Stimulated activated CD4-positive, alpha-beta T cell treated with anti-CD3 and anti-CD28 coated beads, Interleukin-12 subunit alpha, Interleukin-12 subunit beta, amount 100 ng/mL, for 4 hours (primary cell): ENCODE results near the gene YAP1.

Source experiments
- DNase-seq: peaks from one replicate; pipeline ENCODE4 v3.0.0-alpha.2; 2020

YAP1 gene

DNA sequence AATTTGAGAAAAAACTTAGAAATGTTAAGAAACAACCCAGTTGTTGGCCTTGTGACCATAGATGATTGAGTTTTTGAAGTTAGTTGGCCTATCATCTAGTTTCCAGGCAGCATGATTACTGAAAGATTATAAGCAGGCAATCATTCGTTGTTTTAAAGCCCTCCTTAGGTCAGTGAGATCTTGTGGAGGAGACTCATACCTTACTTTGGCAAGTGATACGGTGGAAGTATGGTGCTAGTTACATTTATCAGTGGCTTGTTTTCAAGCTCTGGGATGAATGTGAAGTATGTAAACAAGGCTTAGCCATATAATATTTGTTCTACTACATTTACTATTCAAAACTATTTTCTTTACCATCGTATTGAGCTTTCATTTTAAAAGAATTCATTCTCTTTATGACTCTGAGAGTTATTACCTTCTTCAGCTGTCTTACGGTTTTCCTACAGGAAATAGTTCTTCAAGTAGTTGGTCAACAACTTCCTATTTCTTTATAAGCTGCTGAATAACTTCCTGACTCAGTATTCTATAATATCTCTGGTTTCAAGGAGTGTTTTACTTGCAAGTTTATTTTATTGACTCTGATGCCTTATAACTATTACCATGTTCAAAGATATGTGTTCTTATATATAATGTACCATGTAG lies 7.3 kb downstream of the YAP1 start:
- no peak for DNase-seq

GRCh38 chr11:102118937-102119336 lies 8.7 kb downstream of the YAP1 start:
- no peak for DNase-seq

- no peak for DNase-seq
Measured at GRCh38 chr11:102119997-102120396, 9.8 kb downstream of the YAP1 start.

DNA sequence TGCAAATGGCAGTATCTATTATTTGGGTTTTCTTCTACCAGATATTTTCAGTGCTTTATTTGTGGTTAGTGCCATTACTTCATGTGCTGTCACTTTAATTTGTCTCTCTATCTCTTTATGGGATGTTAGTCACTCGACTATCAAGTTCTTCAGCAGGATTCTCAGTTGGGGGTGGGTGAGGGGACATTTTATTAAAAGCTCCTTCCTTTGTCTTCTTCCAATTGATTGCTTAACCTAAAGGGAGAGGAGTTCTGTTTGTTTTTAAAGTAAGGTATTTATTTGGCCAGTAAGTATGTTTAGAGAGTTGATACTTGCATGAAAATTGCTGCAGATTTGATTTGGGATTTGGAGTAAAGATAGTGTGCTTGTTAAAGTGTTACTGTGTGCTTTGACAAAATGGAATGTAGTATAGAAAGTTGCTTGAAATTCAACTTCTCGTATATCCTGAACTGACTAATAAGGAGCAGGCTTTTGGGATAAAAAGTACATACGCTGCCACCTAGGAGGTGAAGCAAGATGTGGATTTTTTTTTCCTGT lies 10.3 kb downstream of the YAP1 start:
- DNase-seq, result no peak

- no peak for DNase-seq
Measured at GRCh38 chr11:102121329-102121728, 11.1 kb downstream of the YAP1 start.

DNA sequence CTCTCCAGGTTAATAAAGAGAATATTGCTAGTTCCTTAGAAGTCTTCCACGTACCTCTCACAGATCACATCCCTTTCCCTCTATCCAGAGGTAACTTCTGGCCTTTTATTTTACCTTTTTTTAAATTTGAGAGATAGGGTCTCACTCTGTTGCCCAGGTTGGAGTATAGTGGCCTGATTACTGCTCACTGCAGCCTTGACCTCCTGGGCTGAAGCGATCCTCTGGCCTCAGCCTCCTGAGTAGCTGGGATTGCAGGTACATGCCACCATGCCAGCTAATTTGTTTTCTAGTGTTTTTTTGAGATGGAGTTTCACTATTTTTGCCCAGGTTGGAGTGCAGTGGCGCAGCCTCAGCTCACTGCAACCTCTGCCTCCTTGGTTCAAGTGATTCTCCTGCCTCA lies 24.4 kb downstream of the YAP1 start:
- DNase-seq, result no peak

- DNase-seq, result no peak
Measured at GRCh38 chr11:102135256-102135655, 25.0 kb downstream of the YAP1 start.

DNA sequence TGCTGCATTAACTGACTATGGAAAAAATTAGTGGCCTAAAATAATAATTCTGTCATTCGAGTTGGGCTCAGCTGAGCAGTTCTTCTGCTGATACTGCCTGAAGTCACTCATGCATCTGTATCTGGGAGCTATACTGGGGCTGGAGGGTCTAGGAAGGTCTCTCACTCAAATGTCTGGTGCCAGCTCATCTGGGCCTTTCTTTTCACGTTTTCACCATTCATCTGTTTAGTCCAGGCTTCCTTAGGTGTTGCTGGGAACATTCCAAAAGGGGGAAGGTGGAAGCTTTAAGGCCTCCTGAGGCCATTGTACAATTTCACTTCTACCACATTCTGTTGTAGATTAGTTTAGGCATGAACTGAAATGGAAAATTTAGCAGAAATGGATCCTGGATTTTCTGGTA lies 28.0 kb downstream of the YAP1 start:
- no peak for DNase-seq

GRCh38 chr11:102138670-102139069 lies 28.4 kb downstream of the YAP1 start:
- no peak for DNase-seq

DNA sequence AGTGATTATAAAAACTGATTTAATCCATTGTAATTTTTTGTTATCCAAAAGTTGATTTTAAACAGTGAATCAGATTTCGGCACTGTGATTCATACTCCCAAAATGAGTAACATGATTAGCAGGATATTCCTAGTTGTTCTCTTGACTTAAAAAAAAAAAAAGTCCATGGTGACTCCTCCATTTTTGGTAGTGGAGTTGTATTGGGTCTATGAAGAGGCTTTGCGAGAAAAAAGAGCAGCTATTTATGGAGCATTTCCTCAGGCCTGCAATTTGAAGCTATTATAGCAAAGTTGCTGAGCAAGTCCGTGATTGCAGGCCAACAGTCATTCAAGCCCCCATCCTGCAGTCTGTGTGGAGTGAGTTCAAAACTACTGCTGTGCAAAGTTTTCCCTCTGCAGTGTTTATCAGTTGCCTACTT lies 28.8 kb downstream of the YAP1 start:
- no peak for DNase-seq

DNA sequence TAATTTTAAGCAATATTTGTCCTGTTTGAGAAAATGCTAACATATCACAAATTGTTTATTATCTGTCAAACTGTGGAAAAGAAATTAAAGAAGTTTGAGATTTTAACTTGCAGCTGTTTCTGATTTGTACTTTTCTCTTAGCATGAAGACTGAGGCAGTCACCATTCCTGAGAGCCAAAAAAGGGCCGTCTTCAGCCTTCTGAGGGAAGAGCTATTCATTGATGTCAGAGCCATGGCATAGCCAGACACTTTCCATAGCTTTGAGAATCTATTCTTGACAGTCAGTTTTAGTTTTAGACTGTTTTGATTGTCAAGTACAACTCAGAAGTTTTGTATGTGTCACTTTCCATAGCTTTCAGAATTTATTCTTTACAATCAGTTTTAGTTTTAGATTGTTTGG lies 32.1 kb downstream of the YAP1 start:
- DNase-seq, result no peak

DNA sequence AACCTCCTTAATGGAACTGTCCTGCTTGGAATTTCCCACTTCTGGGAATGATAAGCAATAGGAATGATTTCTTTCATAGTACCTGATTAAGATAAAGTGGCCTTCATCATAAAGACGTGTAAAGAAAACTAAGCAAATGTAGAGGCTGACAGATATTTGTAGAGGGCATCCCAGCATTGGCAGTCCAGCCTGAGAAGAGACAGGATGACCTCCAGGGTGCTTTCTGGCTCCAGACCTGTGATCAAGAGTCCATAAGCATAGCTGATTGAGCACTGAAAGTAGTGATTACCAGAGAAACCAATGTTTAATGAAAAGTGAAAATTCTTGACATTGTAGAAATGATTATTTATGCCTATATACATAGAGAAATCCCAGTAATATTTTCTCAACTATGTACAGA lies 33.6 kb downstream of the YAP1 start:
- no peak for DNase-seq

DNA sequence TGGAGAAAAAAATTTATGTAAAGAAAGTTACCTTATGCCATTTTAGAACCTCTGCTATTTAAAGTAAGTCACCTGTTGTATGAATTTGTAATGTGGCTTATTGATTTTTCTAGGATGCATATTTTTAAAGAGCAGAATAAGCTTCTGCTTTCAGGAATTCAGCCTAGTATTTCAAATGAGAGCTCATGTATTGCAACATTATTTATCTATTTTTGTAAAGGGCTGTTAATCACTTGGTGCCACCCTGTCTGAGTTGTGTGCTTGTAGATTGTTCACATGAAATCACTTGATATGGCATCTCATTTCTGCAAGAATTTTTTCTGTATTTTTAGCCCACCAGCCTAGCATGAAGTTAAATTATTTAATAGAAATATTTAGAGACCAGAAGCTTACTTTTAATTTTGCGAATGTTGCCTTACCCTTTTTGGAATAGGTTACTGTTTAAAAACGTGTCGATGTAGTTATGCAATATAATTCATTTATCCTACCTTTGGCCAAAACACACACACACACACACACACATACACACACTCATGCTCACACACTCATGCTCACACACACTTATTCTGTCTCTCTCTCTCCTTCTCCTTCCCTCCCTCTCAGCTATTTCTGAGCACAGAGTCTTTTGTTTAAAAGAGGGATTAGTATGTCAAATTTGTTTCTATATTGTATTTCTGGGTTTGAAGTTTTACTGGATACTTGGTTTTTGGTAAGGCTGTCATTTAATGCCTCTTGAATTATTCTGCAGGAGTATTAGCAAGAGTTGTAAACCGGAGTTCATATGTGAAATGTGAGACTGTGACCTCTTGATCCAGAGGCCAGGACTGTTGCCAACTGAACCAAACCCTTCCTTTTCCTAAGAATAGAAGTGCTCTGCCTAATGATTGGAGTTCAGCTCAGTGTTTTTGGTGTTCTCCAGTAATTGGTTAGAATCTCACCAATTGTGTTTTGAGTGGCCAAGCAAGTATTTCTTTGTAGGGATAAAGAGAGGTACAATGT lies 34.4 kb downstream of the YAP1 start:
- no peak for DNase-seq

DNA sequence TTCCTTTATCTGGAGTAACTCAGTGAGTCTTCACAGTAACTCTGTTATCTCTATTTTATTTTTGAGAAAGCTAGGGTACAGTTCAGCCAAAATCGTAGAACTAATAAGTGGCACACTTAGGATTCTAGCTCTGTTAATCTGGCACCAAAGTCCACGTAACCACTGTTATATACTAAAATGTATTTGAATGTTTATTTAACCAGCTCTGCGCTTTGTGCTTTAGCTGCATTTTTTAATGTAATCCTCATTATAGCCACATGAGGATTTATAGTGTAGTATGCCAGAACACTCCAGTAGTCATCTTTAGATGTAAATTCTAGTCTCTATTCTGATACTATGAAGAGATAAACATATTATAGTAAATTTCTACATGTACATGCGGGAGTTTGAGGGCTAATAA lies 36.8 kb downstream of the YAP1 start:
- no peak for DNase-seq

- no peak for DNase-seq
Measured at GRCh38 chr11:102147632-102148031, 37.4 kb downstream of the YAP1 start.

- DNase-seq, result no peak
Measured at GRCh38 chr11:102148059-102148458, 37.8 kb downstream of the YAP1 start.

GRCh38 chr11:102151784-102152525 lies 41.7 kb downstream of the YAP1 start:
- no peak for DNase-seq

GRCh38 chr11:102153082-102153481 lies 42.8 kb downstream of the YAP1 start:
- no peak for DNase-seq

- DNase-seq, result no peak
Measured at GRCh38 chr11:102154806-102155205, 44.6 kb downstream of the YAP1 start.

- no peak for DNase-seq
Measured at GRCh38 chr11:102155676-102156075, 45.4 kb downstream of the YAP1 start.

GRCh38 chr11:102157219-102157618 lies 47.0 kb downstream of the YAP1 start:
- DNase-seq, result no peak

GRCh38 chr11:102158164-102158735 lies 48.0 kb downstream of the YAP1 start:
- no peak for DNase-seq

- no peak for DNase-seq
Measured at GRCh38 chr11:102163368-102163767, 53.1 kb downstream of the YAP1 start.
